HEK293 (cell line): Measurements from ENCODE around the gene LRRTM2.

ENCODE experiments used
- CTCF ChIP-seq: fragments of 450-650 bp; formaldehyde crosslinking; IDR thresholded peaks from 2 replicates; pipeline ENCODE4 v1.5.1; 2016; ENCODE audit warnings: missing biosample characterization, missing genetic modification characterization
- PATZ1 ChIP-seq: fragments of 450-650 bp; formaldehyde crosslinking; IDR thresholded peaks from 2 replicates; pipeline ENCODE4 v1.5.1; 2016; ENCODE audit warnings: missing biosample characterization, missing genetic modification characterization
- ZNF362 ChIP-seq: fragments of 450-650 bp; formaldehyde crosslinking; IDR thresholded peaks from 2 replicates; pipeline ENCODE4 v1.5.1; 2016; ENCODE audit warnings: missing biosample characterization, missing genetic modification characterization
- ZNF398 ChIP-seq: fragments of 450-650 bp; formaldehyde crosslinking; IDR thresholded peaks from 2 replicates; pipeline ENCODE4 v1.5.1; 2017; ENCODE audit warnings: missing biosample characterization, missing genetic modification characterization

GRCh38 chr5:138824516-138824915 is 50.6 kb downstream of the LRRTM2 start:
- TF ChIP-seq ZNF398 (tag by site-specific recombination) = no peak
- TF ChIP-seq CTCF (tag by site-specific recombination) = no peak
- TF ChIP-seq ZNF362 (tag by site-specific recombination) = no peak
- no peak for TF ChIP-seq PATZ1 (tag by site-specific recombination)
